K562 (cell line): ENCODE data around the gene CAMK2B. TPM values are rescaled to one million over a fixed set of nuclear protein-coding genes. Genes with fewer than 3 reads are reported as not detected.
A peak's percentile ranks its signal among the peaks of the same experiment; 100 is the strongest.

Source experiments
- BDP1 ChIP-seq: IDR thresholded peaks from 3 replicates; pipeline ENCODE4 v1.6.1; 2011; ENCODE audit not compliant: insufficient read length, insufficient read depth
- CCAR2 ChIP-seq: fragments of 200-400 bp; formaldehyde crosslinking; IDR thresholded peaks from 2 replicates; pipeline ENCODE4 v1.6.1; 2017; ENCODE audit warnings: mild to moderate bottlenecking, low read depth, low read length
- GATA2 ChIP-seq: sonication (generic); formaldehyde crosslinking; IDR thresholded peaks from 2 replicates; pipeline ENCODE4 v1.4.0; 2020; ENCODE audit warnings: mild to moderate bottlenecking, missing genetic modification reagents
- HDAC2 ChIP-seq: fragments of 450-650 bp; IDR thresholded peaks from 2 replicates; pipeline ENCODE4 v1.6.1; 2016; ENCODE audit warnings: mild to moderate bottlenecking
- ZNF3 ChIP-seq: fragments of 250-450 bp; sonication (Bioruptor Pico); IDR thresholded peaks from 2 replicates; pipeline ENCODE4 v1.5.0; 2021; ENCODE audit warnings: mild to moderate bottlenecking, moderate library complexity
- ZNF507 ChIP-seq: conservative IDR thresholded peaks from 2 replicates; pipeline ENCODE4 v1.6.1; 2017; ENCODE audit warnings: missing genetic modification characterization, missing compliant biosample characterization
- polyA plus RNA-seq, 8 experiments: library from polyadenylated mRNA; depleted of rRNA in 4 of 8; stranded (reverse) in 5 of 8; unstranded in 3 of 8; fragments of >200 nt; fragmentation: Nextera tagmentation in 2 of 8; fragmentation: Illumina TruSeq in 1 of 8; extraction: Ambion mirVana in 2 of 8; extraction: Trizol in 1 of 8; gene quantifications; 2 replicates each; pipeline versions ENCODE4 v1.2.1 to v1.2.3, GENCODE V29; 2011 to 2014; ENCODE audit warnings: inconsistent platforms in 1 of 8, missing spikeins in 1 of 8
- total RNA-seq, 7 experiments: library from RNA; depleted of rRNA in 6 of 7; stranded (reverse); fragments of >200 nt in 6 of 7; fragmentation: Illumina TruSeq in 2 of 7; extraction: Trizol in 2 of 7; gene quantifications; 2 replicates each; pipeline versions ENCODE4 v1.2.1 to v1.2.3, GENCODE V29; 2011 to 2021; ENCODE audit warnings: low replicate concordance in 1 of 7
- TF ChIP-seq, protein P1 (sequence below): fragments of 250-450 bp; sonication (Bioruptor Pico); IDR thresholded peaks from 2 replicates; pipeline ENCODE4 v1.5.0; 2020; ENCODE audit warnings: mild to moderate bottlenecking, borderline replicate concordance
- TF ChIP-seq, protein P2 (sequence below), 2 experiments: fragments of 450-650 bp in 1 of 2; sonication (generic) in 1 of 2; formaldehyde crosslinking in 1 of 2; IDR thresholded peaks; 2 replicates each; pipeline versions ENCODE4 v1.7.1 to v1.9.0; 2016 to 2022; ENCODE audit warnings: inconsistent platforms in 1 of 2, mild to moderate bottlenecking in 1 of 2, missing genetic modification reagents in 1 of 2
- TF ChIP-seq, protein P3 (sequence below): fragments of 250-450 bp; sonication (Bioruptor Pico); IDR thresholded peaks from 2 replicates; pipeline ENCODE4 v1.9.0; 2021; ENCODE audit warnings: mild to moderate bottlenecking, inconsistent platforms
- TF ChIP-seq, protein P4 (sequence below), 2 experiments: IDR thresholded peaks; 2 replicates each; pipeline ENCODE4 v1.6.1; 2011; ENCODE audit warnings: borderline replicate concordance in 1 of 2, control low read depth in 1 of 2, low read depth in 1 of 2, low read length in 1 of 2, mild to moderate bottlenecking in 1 of 2, mixed read lengths in 1 of 2, moderate library complexity in 1 of 2; ENCODE audit not compliant: insufficient read depth in 1 of 2, insufficient read length in 1 of 2, poor library complexity in 1 of 2, severe bottlenecking in 1 of 2; ENCODE audit errors: extremely low read depth in 1 of 2

The CAMK2B gene
- total and polyA plus RNA-seq, 9 of the 15 experiments (the other 6 are each of a cell fraction or from before 2014, with no cell fraction given) = 0.04 to 0.09 (median 0.05) TPM; not detected in 4

DNA sequence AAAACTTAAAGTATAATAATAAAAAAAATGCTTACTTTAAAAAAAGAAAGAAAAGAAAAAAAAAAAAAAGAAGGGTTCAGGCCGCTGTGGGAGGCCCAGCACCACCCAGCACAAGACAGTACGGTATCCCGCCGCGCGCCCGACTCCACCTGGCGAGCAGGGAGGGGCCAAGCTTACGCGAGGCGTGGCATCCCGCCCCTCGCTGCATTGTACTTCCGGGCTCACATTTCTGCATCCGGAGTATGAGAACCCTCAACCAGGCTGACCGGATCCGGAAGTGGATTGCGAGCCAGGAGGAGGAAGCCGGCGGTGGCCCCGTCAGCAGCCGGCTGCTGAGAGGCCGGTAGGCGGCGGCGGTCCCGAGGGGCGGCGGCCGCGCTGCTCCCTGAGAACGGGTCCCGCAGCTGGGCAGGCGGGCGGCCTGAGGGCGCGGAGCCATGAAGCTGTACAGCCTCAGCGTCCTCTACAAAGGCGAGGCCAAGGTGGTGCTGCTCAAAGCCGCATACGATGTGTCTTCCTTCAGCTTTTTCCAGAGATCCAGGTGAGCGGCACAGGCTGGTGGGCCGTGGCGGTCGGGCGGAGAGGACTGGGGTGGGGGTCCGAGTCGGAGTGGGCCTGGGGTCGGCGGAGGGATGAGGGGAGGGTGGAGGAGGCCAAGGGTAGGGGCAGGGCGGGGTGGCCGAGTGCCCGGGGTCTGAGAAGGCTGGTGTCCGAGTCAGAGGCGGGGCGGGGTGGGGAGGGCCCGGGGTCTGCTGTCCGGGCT, 124.5 kb downstream of the CAMK2B start, which contains the start of gene YKT6 (continued):
- TF ChIP-seq, protein P1, sequence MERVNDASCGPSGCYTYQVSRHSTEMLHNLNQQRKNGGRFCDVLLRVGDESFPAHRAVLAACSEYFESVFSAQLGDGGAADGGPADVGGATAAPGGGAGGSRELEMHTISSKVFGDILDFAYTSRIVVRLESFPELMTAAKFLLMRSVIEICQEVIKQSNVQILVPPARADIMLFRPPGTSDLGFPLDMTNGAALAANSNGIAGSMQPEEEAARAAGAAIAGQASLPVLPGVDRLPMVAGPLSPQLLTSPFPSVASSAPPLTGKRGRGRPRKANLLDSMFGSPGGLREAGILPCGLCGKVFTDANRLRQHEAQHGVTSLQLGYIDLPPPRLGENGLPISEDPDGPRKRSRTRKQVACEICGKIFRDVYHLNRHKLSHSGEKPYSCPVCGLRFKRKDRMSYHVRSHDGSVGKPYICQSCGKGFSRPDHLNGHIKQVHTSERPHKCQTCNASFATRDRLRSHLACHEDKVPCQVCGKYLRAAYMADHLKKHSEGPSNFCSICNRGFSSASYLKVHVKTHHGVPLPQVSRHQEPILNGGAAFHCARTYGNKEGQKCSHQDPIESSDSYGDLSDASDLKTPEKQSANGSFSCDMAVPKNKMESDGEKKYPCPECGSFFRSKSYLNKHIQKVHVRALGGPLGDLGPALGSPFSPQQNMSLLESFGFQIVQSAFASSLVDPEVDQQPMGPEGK (CRISPR knock-in tag) = no peak
- TF ChIP-seq HDAC2 (no peak), CCAR2 (no peak), ZNF3 (CRISPR knock-in tag) (no peak), BDP1 (no peak), ZNF507 (tag) (no peak), GATA2 (CRISPR knock-in tag) (no peak)
- TF ChIP-seq, protein P2, sequence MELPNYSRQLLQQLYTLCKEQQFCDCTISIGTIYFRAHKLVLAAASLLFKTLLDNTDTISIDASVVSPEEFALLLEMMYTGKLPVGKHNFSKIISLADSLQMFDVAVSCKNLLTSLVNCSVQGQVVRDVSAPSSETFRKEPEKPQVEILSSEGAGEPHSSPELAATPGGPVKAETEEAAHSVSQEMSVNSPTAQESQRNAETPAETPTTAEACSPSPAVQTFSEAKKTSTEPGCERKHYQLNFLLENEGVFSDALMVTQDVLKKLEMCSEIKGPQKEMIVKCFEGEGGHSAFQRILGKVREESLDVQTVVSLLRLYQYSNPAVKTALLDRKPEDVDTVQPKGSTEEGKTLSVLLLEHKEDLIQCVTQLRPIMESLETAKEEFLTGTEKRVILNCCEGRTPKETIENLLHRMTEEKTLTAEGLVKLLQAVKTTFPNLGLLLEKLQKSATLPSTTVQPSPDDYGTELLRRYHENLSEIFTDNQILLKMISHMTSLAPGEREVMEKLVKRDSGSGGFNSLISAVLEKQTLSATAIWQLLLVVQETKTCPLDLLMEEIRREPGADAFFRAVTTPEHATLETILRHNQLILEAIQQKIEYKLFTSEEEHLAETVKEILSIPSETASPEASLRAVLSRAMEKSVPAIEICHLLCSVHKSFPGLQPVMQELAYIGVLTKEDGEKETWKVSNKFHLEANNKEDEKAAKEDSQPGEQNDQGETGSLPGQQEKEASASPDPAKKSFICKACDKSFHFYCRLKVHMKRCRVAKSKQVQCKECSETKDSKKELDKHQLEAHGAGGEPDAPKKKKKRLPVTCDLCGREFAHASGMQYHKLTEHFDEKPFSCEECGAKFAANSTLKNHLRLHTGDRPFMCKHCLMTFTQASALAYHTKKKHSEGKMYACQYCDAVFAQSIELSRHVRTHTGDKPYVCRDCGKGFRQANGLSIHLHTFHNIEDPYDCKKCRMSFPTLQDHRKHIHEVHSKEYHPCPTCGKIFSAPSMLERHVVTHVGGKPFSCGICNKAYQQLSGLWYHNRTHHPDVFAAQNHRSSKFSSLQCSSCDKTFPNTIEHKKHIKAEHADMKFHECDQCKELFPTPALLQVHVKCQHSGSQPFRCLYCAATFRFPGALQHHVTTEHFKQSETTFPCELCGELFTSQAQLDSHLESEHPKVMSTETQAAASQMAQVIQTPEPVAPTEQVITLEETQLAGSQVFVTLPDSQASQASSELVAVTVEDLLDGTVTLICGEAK (IDR thresholded peaks at IDR 0.05) = peak; percentile 99
- TF ChIP-seq, protein P2 (CRISPR knock-in tag; IDR thresholded peaks at IDR 0.05) = no peak
- TF ChIP-seq, protein P3, sequence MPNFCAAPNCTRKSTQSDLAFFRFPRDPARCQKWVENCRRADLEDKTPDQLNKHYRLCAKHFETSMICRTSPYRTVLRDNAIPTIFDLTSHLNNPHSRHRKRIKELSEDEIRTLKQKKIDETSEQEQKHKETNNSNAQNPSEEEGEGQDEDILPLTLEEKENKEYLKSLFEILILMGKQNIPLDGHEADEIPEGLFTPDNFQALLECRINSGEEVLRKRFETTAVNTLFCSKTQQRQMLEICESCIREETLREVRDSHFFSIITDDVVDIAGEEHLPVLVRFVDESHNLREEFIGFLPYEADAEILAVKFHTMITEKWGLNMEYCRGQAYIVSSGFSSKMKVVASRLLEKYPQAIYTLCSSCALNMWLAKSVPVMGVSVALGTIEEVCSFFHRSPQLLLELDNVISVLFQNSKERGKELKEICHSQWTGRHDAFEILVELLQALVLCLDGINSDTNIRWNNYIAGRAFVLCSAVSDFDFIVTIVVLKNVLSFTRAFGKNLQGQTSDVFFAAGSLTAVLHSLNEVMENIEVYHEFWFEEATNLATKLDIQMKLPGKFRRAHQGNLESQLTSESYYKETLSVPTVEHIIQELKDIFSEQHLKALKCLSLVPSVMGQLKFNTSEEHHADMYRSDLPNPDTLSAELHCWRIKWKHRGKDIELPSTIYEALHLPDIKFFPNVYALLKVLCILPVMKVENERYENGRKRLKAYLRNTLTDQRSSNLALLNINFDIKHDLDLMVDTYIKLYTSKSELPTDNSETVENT (CRISPR knock-in tag) = peak; percentile 70
- TF ChIP-seq, protein P4, sequence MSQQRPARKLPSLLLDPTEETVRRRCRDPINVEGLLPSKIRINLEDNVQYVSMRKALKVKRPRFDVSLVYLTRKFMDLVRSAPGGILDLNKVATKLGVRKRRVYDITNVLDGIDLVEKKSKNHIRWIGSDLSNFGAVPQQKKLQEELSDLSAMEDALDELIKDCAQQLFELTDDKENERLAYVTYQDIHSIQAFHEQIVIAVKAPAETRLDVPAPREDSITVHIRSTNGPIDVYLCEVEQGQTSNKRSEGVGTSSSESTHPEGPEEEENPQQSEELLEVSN (IDR thresholded peaks at IDR 0.05; ENCODE audit: borderline replicate concordance in 1 of 2, extremely low read depth in 1 of 2, insufficient read depth in 1 of 2, insufficient read length in 1 of 2, low read depth in 1 of 2, low read length in 1 of 2, poor library complexity in 1 of 2, severe bottlenecking in 1 of 2) = peak; percentile 40 to 74
